GM12878 (cell line): ENCODE results near the gene ABCC4. TPM values are rescaled to one million over a fixed set of nuclear protein-coding genes. Genes with fewer than 3 reads are reported as not detected.

Experiments
- ATAC-seq: fragments of 200-7000 bp; cut with Tn5 transposase; 3 replicates; pipeline ENCODE4 v1.9.1; 2020; ENCODE audit warnings: mild to moderate bottlenecking, moderate library complexity
- BruUV-seq: library from RNA; stranded (reverse); fragments of 400-500 nt; replicated peaks from 2 replicates; lab custom pipeline; 2021; lab: Mats Ljungman, UMichigan
- CTCF ChIA-PET: fragments of 300-600 bp; sonication (Branson Sonifier 250); formaldehyde crosslinking; extraction: SDS; loops from one replicate; lab custom pipeline; 2021; ENCODE audit warnings: inconsistent platforms; lab: Yijun Ruan, JAX
- POLR2A ChIA-PET: fragments of 350-600 bp; formaldehyde crosslinking; extraction: SDS; loops from one replicate; lab custom pipeline; 2021; ENCODE audit warnings: inconsistent platforms; lab: Charles Lee
- RAD21 ChIA-PET: fragments of 300-600 bp; sonication (Branson Sonifier 250); formaldehyde crosslinking; loops from one replicate; lab custom pipeline; 2023; ENCODE audit warnings: antibody characterized with exemption; ENCODE audit not compliant: unreplicated experiment; lab: Charles Lee
- SMC1A ChIA-PET: fragments of 300-600 bp; sonication (Branson Sonifier 250); formaldehyde crosslinking; loops from one replicate; lab custom pipeline; 2023; ENCODE audit not compliant: unreplicated experiment, uncharacterized antibody; lab: Charles Lee
- DNase-seq: peaks from one replicate; pipeline ENCODE4 v3.0.0-alpha.2; 2011; ENCODE audit warnings: low read depth, low spot score
- FAIRE-seq: peaks from 3 replicates; lab custom pipeline; 2011; peaks lifted over from hg19 to GRCh38; lab: Jason Lieb, UNC
- H2AFZ ChIP-seq: 2 replicates; pipeline ENCODE4 v1.6.0; 2011; ENCODE audit warnings: low read depth, low read length, control low read depth; ENCODE audit not compliant: control insufficient read depth
- H3K27ac ChIP-seq: 2 replicates; pipeline ENCODE4 v1.5.1; 2011; ENCODE audit warnings: control low read depth; ENCODE audit not compliant: control insufficient read depth, insufficient read depth
- H3K27me3 ChIP-seq, 2 experiments: replicated peaks in 1 of 2; 2 replicates each; pipeline versions ENCODE4 v1.6.0 to v1.6.1; 2011; ENCODE audit warnings: low read length in 1 of 2; ENCODE audit not compliant: control insufficient read depth in 2 of 2, insufficient read depth in 2 of 2
- H3K36me3 ChIP-seq, 2 experiments: 2 replicates each; pipeline ENCODE4 v1.5.1; 2011; ENCODE audit warnings: low read length in 1 of 2; ENCODE audit not compliant: control insufficient read depth in 2 of 2, insufficient read depth in 2 of 2
- H3K4me1 ChIP-seq: 2 replicates; pipeline ENCODE4 v1.6.1; 2011; ENCODE audit warnings: mild to moderate bottlenecking, low read length, moderate library complexity, mixed read lengths; ENCODE audit not compliant: control insufficient read depth, insufficient read depth
- H3K4me2 ChIP-seq: 2 replicates; pipeline ENCODE4 v1.6.0; 2011; ENCODE audit warnings: control low read depth; ENCODE audit not compliant: control insufficient read depth, insufficient read depth
- H3K4me3 ChIP-seq: fragments of 200-600 bp; sonication (generic); 2 replicates; pipeline ENCODE4 v1.5.1; 2016
- H3K79me2 ChIP-seq: 2 replicates; pipeline ENCODE4 v1.6.0; 2011; ENCODE audit warnings: low read length; ENCODE audit not compliant: control insufficient read depth, insufficient read depth
- H3K9ac ChIP-seq: 2 replicates; pipeline ENCODE4 v1.8.0; 2011; ENCODE audit warnings: low read length, control low read depth, mixed read lengths; ENCODE audit not compliant: control insufficient read depth, insufficient read depth
- H3K9me3 ChIP-seq: replicated peaks from 3 replicates; pipeline ENCODE4 v1.5.1; 2011; ENCODE audit warnings: mild to moderate bottlenecking, low read length; ENCODE audit not compliant: control insufficient read depth, insufficient read depth
- H4K20me1 ChIP-seq: 2 replicates; pipeline ENCODE4 v1.6.0; 2011; ENCODE audit not compliant: control insufficient read depth, insufficient read depth
- BCLAF1 ChIP-seq: fragments of 450-650 bp; IDR thresholded peaks from 2 replicates; pipeline ENCODE4 v1.6.1; 2017; ENCODE audit warnings: antibody characterized with exemption, mild to moderate bottlenecking, moderate library complexity
- CEBPB ChIP-seq, 2 experiments: fragments of 150-350 bp in 1 of 2; IDR thresholded peaks; 2 replicates each; pipeline ENCODE4 v1.6.1; 2012 to 2014; ENCODE audit warnings: low read depth in 2 of 2, low read length in 2 of 2, borderline replicate concordance in 1 of 2, inconsistent platforms in 1 of 2
- E4F1 ChIP-seq: fragments of 450-650 bp; IDR thresholded peaks from 2 replicates; pipeline ENCODE4 v1.6.1; 2018; ENCODE audit warnings: borderline replicate concordance, mild to moderate bottlenecking; ENCODE audit not compliant: partially characterized antibody
- ELK1 ChIP-seq: IDR thresholded peaks from 2 replicates; pipeline ENCODE4 v1.6.1; 2012; ENCODE audit warnings: low read depth, low read length, improper control_type of control experiment
- GABPA ChIP-seq: IDR thresholded peaks from 2 replicates; pipeline ENCODE4 v1.6.1; 2014; ENCODE audit warnings: antibody characterized with exemption, low read depth, mild to moderate bottlenecking, inconsistent platforms
- HCFC1 ChIP-seq: fragments of 150-350 bp; IDR thresholded peaks from 2 replicates; pipeline ENCODE4 v1.6.1; 2014; ENCODE audit warnings: low read length
- JUND ChIP-seq: IDR thresholded peaks from 2 replicates; pipeline ENCODE4 v1.6.1; 2012; ENCODE audit warnings: low read depth, mild to moderate bottlenecking, low read length, improper control_type of control experiment, moderate library complexity
- PAX8 ChIP-seq: fragments of 450-650 bp; IDR thresholded peaks from 2 replicates; pipeline ENCODE4 v1.6.1; 2017; ENCODE audit warnings: mild to moderate bottlenecking, moderate library complexity
- RCOR1 ChIP-seq: conservative IDR thresholded peaks from 2 replicates; pipeline ENCODE4 v1.6.1; 2012; ENCODE audit warnings: low read depth, low read length, improper control_type of control experiment
- RUNX3 ChIP-seq: IDR thresholded peaks from 2 replicates; pipeline ENCODE4 v1.6.1; 2012; ENCODE audit warnings: low read length, inconsistent platforms
- SMC3 ChIP-seq: IDR thresholded peaks from 2 replicates; pipeline ENCODE4 v1.6.1; 2011; ENCODE audit warnings: low read length, improper control_type of control experiment, borderline replicate concordance
- TCF12 ChIP-seq: IDR thresholded peaks from 2 replicates; pipeline ENCODE4 v1.6.1; 2011; ENCODE audit warnings: low read depth, mild to moderate bottlenecking, low read length
- WRNIP1 ChIP-seq: IDR thresholded peaks from 2 replicates; pipeline ENCODE4 v1.6.1; 2011; ENCODE audit warnings: low read depth, low read length, improper control_type of control experiment, borderline replicate concordance
- YBX1 ChIP-seq: fragments of 450-650 bp; IDR thresholded peaks from 2 replicates; pipeline ENCODE4 v1.6.1; 2016; ENCODE audit warnings: antibody characterized with exemption
- ZNF687 ChIP-seq: fragments of 450-650 bp; IDR thresholded peaks from 2 replicates; pipeline ENCODE4 v1.6.1; 2017; ENCODE audit warnings: mild to moderate bottlenecking, moderate library complexity
- WGBS: methylation state at CpG from one replicate; pipeline ENCODE4 v1.1.6; 2016; ENCODE audit warnings: low lambda C conversion rate; ENCODE audit not compliant: insufficient replicate concordance, insufficient coverage; ENCODE audit errors: missing lambda C conversion rate; 5-methylcytosine and 5-hydroxymethylcytosine counted together
- in situ Hi-C: fragments of 300-500 bp; cut with MboI; formaldehyde crosslinking; loops from 9 replicates; pipeline ENCODE4 v1.14.3; 2018; ENCODE audit warnings: mixed read lengths
- intact Hi-C: fragments of 100-400 bp; cut with micrococcal nuclease; formaldehyde crosslinking; loops from one replicate; pipeline ENCODE4 v1.14.2; 2022; ENCODE audit not compliant: unreplicated experiment
- polyA plus RNA-seq, 11 experiments: library from polyadenylated mRNA; depleted of rRNA in 4 of 11; unstranded in 6 of 11; stranded (reverse) in 5 of 11; fragments of >200 nt; fragmentation: Nextera tagmentation in 4 of 11; fragmentation: Illumina TruSeq in 1 of 11; extraction: Ambion mirVana in 4 of 11; extraction: Trizol in 1 of 11; gene quantifications; 1 replicate in 1 of 11; 2 replicates in 10 of 11; pipeline versions ENCODE4 v1.2.1 to v1.2.3, GENCODE V29; 2011 to 2016; ENCODE audit warnings: inconsistent platforms in 2 of 11, missing spikeins in 2 of 11, low read depth in 1 of 11
- total RNA-seq, 4 experiments: library from RNA; depleted of rRNA in 3 of 4; stranded (reverse); fragments of >200 nt in 3 of 4; fragmentation: Illumina TruSeq in 1 of 4; extraction: Trizol in 1 of 4; gene quantifications; 2 replicates each; pipeline versions ENCODE4 v1.2.1 to v1.2.3, GENCODE V29; 2013 to 2021

The ABCC4 gene
- total and polyA plus RNA-seq, 10 of the 15 experiments (the other 5 are each of a cell fraction or from before 2014, with no cell fraction given) = 7.2 to 44.4 (median 24.1) TPM

GRCh38 chr13:94996445-94996844 is 304.8 kb downstream of the ABCC4 start:
- no peaks in the 10 kb centered on the region for H3K36me3 ChIP-seq
- H4K20me1 ChIP-seq = no peaks in the 10 kb centered on the region
- H3K27me3 ChIP-seq = no peaks in the 10 kb centered on the region; a peak in 1 of 4 replicates
- ChIA-PET CTCF (no interaction called here), POLR2A (no interaction called here), RAD21 (no interaction called here), SMC1A (no interaction called here)
- H3K4me2 ChIP-seq = no peak overlapping the region
- H3K27ac ChIP-seq = no peak overlapping the region
- H3K4me1 ChIP-seq = no peaks in the 10 kb centered on the region
- intact Hi-C loops (no loop called here), in situ Hi-C loops (no loop called here)
- no peak overlapping the region for H3K9ac ChIP-seq
- BruUV-seq = no TSS peak
- H2AFZ ChIP-seq = no peak overlapping the region
- no peaks in the 10 kb centered on the region for H3K9me3 ChIP-seq
- DNase-seq = no peak
- 100% methylated on average over 1 of the region's 1 CpG for WGBS
- no peak for FAIRE-seq
- H3K4me3 ChIP-seq = no peak overlapping the region
- ATAC-seq = no peak
- no peaks in the 10 kb centered on the region for H3K79me2 ChIP-seq
- TF ChIP-seq RUNX3 (no peak), SMC3 (no peak), JUND (no peak), YBX1 (no peak), ELK1 (no peak), TCF12 (no peak), HCFC1 (no peak), BCLAF1 (no peak), ZNF687 (no peak), E4F1 (no peak), PAX8 (no peak), WRNIP1 (no peak), CEBPB (IDR thresholded peaks at IDR 0.05; ENCODE audit: borderline replicate concordance in 1 of 2, low read depth in 2 of 2, low read length in 2 of 2) (no peak), GABPA (no peak), RCOR1 (no peak)
